ENCODE measurements around the gene SHANK1. TPM values are rescaled to one million over a fixed set of nuclear protein-coding genes. Genes with fewer than 3 reads are reported as not detected.
A peak's percentile ranks its signal among the peaks of the same experiment; 100 is the strongest.

The SHANK1 gene
- total and polyA plus RNA-seq, 2 of the 13 experiments (the other 11 are each of a cell fraction or from before 2014, with no cell fraction given) = not detected

DNA sequence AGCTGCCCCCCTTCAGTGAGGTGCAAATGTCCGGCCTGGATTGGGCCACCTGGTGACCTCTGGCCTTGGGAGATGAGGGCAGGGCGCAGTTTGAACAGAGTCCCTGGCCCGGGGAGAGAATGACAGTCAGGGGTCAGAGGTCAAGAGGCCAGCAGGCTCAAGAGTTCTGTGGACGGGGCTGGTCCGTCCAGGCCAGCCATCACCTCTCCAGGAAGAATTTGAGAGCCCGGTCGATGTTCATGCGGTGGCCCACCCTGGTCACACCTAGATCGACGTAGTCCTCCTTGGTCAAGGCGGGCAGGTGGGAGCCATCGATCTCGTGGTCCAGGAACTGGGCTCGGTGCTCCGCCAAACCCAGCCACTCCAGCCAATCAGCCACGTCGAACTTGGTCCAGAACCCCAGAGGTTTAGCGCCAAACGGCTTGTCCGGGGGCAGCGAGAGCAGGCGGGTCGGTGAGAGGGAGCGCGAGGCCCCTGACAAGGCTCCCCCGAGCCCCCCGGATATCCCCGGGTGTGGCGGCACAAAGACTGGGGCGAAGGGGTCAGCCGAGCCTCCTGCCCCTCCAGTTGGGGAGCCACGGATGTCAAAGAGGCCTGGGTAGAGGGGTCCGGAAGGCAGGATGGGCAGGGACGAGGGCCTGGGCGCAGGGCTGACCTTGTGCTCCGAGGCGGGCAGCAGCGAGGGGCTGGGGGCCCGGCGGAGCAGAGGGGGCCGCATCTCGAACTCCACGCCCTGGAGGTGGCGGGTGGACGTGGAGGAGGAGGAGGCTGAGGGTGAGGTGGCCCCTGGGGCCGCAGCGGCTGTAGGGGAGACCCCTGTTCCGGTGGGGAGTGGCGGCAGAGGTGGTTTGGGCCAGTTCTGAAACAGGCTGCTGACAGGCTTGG is 57.6 kb downstream of the SHANK1 start (continued):
- TF ChIP-seq NR2C2 (CRISPR knock-in tag; IDR thresholded peaks at IDR 0.05; ENCODE audit: borderline replicate concordance) = peak; percentile 50; the same call in 1 of the 2 replicates

DNA sequence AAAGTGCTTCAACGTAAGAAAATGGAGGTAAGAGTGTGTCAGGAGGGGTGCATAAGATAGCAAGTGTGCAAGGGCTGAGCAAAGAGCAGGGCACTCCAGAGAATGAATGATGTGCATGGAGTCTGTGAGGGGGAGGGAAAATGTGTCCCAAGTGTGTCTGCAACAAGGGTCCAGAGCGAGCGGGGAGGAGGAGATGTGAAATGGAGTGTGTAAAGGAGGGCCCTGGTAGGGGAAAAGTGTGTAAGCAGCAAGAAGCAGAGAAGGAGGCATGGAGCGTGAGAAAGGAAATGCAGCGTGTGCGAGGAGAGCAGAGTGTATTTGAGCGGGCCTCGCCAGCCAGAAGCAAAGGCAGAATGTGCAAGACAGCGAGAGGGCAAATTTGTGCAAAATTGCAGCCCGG is 58.6 kb downstream of the SHANK1 start:
- Histone ChIP-seq H3K4me3 (replicated peaks in 1 of 3; ENCODE audit: insufficient read depth in 1 of 3, low read depth in 2 of 3, low read length in 3 of 3) (no peak overlapping the region), H3K27me3 (ENCODE audit: control insufficient read depth in 1 of 2, insufficient read depth in 2 of 2, low read length in 2 of 2) (peaks cover 0 to 7% of the 10 kb centered on the region in 2 experiments; a peak in 2 of 5 replicates), H3K36me3 (replicated peaks in 1 of 2; ENCODE audit: control insufficient read depth in 1 of 2, insufficient read depth in 2 of 2, low read length in 2 of 2) (no peaks in the 10 kb centered on the region), H3K9ac (ENCODE audit: insufficient read depth, low read depth, low read length) (no peak overlapping the region), H4K20me1 (ENCODE audit: insufficient read depth, low read length) (no peaks in the 10 kb centered on the region), H3K79me2 (ENCODE audit: insufficient read depth, low read length) (no peaks in the 10 kb centered on the region), H2AFZ (ENCODE audit: low read length) (no peak overlapping the region), H3K4me2 (ENCODE audit: low read depth, low read length) (no peak overlapping the region), H3K27ac (ENCODE audit: extremely low read length, insufficient read depth, low read length) (no peak overlapping the region), H3K9me3 (ENCODE audit: low read length) (no peaks in the 10 kb centered on the region; the same call in 1 of the 2 replicates), H3K4me1 (ENCODE audit: insufficient read depth, low read length) (no peaks in the 10 kb centered on the region)
- intact Hi-C loops (cut with micrococcal nuclease; ENCODE audit: unreplicated experiment) = no loop called here
- WGBS (ENCODE audit: low lambda C conversion rate) = 38% methylated on average over 10 of the region's 10 CpGs
- TF ChIP-seq ZFP1 (CRISPR knock-in tag; IDR thresholded peaks at IDR 0.05) (no peak), ZNF12 (CRISPR knock-in tag; IDR thresholded peaks at IDR 0.05) (no peak), ZNF234 (CRISPR knock-in tag; conservative IDR thresholded peaks at IDR 0.05) (no peak), KIAA2018 (CRISPR knock-in tag; IDR thresholded peaks at IDR 0.05; ENCODE audit: borderline replicate concordance) (no peak), ATM (IDR thresholded peaks at IDR 0.05; ENCODE audit: borderline replicate concordance) (no peak), ZFP36L1 (CRISPR knock-in tag; IDR thresholded peaks at IDR 0.05) (no peak), ZSCAN29 (CRISPR knock-in tag; conservative IDR thresholded peaks at IDR 0.05) (no peak), ZIK1 (CRISPR knock-in tag; IDR thresholded peaks at IDR 0.05; ENCODE audit: borderline replicate concordance, low read depth) (no peak)
- no peak for FAIRE-seq
- ATAC-seq = no peak
- ChIA-PET POLR2A (no interaction called here), CTCF (ENCODE audit: low intra/inter-chr PET ratio, low total read pairs) (no interaction called here)
- BruUV-seq (replicated peaks) = no TSS peak
- in situ Hi-C loops (cut with HindIII; ENCODE audit: extremely low pct_ligation_motif_present, low pct_unique_long_range_greater_than_20kb) = no loop called here
- DNase-seq (ENCODE audit: low spot score) = no peak

Measured in HepG2 (cell line).